Neural cell (in vitro differentiated cells): ENCODE measurements around the gene IL18BP.

Experiments
- EP300 ChIP-seq: fragments of 450-650 bp; conservative IDR thresholded peaks from 2 replicates; pipeline ENCODE4 v1.6.1; 2014; ENCODE audit warnings: antibody characterized with exemption, mild to moderate bottlenecking, moderate library complexity; ENCODE audit not compliant: poor library complexity, severe bottlenecking
- EZH2 ChIP-seq: fragments of 200-600, 300-800 bp; shearing (Covaris generic), sonication (generic); IDR thresholded peaks from 2 replicates; pipeline ENCODE4 v1.6.1; 2014; ENCODE audit warnings: antibody characterized with exemption, low read length, borderline replicate concordance, mild to moderate bottlenecking; ENCODE audit not compliant: insufficient read depth, poor library complexity, severe bottlenecking
- REST ChIP-seq: IDR thresholded peaks from 2 replicates; pipeline ENCODE4 v1.6.1; 2012; ENCODE audit warnings: borderline replicate concordance
- SMC3 ChIP-seq: fragments of 450-650 bp; conservative IDR thresholded peaks from 2 replicates; pipeline ENCODE4 v1.6.1; 2014; ENCODE audit warnings: antibody characterized with exemption, mild to moderate bottlenecking, moderate library complexity; ENCODE audit not compliant: poor library complexity
- TAF1 ChIP-seq: IDR thresholded peaks from 2 replicates; pipeline ENCODE4 v1.6.1; 2012; ENCODE audit warnings: low read depth
- TF ChIP-seq, protein P1 (sequence below): fragments of 450-650 bp; IDR thresholded peaks from 2 replicates; pipeline ENCODE4 v1.5.1; 2014; ENCODE audit warnings: antibody characterized with exemption, mild to moderate bottlenecking, moderate library complexity; ENCODE audit not compliant: poor library complexity, severe bottlenecking

DNA sequence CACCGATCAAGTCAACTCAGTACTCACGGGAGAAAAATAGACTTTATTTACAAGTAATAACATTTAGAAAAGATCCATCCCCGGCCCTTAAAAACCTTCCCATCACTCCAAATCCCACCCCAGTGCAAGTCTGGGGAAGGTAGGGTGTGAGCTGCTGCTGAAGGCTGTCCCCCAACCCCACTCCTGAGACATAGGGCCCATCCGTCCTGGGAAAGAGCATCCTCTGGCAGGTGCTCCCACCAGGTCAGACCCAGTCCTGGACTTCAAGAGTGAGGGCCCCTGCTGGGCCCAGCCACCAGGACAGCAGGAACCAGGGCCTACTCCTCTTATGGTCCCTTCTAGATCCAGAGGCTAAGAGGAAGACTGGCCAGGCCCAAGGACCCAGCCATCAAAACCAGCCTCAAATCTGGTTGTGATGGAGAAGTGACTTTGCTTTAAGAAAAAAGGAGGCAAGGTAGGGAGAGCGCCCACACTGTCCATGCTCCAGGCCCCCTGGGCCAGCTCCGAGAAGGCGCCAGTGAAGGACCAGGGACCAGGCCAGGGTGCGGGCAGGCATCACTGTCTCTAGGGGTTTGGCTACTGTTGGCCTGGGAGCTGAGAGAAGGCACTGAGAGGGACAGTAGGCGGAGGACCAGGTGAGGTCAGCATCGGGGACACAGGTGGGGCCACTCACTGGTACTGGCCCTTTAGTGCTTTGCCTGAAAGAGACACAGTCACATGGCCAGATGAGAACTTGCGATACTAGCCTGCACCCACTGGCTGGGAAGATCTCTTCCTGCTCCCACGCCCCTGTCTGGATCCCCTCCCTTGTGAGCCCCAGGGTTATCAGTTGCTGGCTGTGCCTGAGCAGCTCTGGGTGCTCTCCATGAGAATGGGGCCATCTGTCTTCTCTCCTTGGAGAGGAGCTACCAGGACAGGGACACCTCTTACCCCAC, 4.4 kb downstream of the IL18BP start:
- no peak for TF ChIP-seq SMC3
- TF ChIP-seq EZH2: no peak
- TF ChIP-seq EP300: no peak
- TF ChIP-seq, protein P1, sequence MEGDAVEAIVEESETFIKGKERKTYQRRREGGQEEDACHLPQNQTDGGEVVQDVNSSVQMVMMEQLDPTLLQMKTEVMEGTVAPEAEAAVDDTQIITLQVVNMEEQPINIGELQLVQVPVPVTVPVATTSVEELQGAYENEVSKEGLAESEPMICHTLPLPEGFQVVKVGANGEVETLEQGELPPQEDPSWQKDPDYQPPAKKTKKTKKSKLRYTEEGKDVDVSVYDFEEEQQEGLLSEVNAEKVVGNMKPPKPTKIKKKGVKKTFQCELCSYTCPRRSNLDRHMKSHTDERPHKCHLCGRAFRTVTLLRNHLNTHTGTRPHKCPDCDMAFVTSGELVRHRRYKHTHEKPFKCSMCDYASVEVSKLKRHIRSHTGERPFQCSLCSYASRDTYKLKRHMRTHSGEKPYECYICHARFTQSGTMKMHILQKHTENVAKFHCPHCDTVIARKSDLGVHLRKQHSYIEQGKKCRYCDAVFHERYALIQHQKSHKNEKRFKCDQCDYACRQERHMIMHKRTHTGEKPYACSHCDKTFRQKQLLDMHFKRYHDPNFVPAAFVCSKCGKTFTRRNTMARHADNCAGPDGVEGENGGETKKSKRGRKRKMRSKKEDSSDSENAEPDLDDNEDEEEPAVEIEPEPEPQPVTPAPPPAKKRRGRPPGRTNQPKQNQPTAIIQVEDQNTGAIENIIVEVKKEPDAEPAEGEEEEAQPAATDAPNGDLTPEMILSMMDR: no peak
- TF ChIP-seq REST: no peak
- no peak for TF ChIP-seq TAF1
